Vagina (tissue), 2 donors: Measurements from ENCODE around the gene OR5H14.

Experiments used
- CTCF ChIP-seq, 3 experiments: fragments of 450-650 bp in 2 of 3; fragments of 200-600 bp in 1 of 3; sonication (generic) in 1 of 3; IDR thresholded peaks; one replicate each; pipeline ENCODE4 v1.5.1; 2017 to 2019; ENCODE audit warnings: antibody characterized with exemption in 3 of 3, mild to moderate bottlenecking in 2 of 3, moderate library complexity in 2 of 3
- POLR2A ChIP-seq, 2 donors: fragments of 450-650 bp; IDR thresholded peaks; one replicate each; pipeline ENCODE4 v1.6.1; 2017; ENCODE audit warnings: antibody characterized with exemption in 2 of 2, mild to moderate bottlenecking in 2 of 2, moderate library complexity in 2 of 2
- POLR2AphosphoS5 ChIP-seq, 2 donors: sonication (generic); formaldehyde crosslinking; IDR thresholded peaks; one replicate each; pipeline ENCODE4 v1.9.0; 2017; ENCODE audit warnings: antibody characterized with exemption in 2 of 2, mild to moderate bottlenecking in 2 of 2, low read depth in 1 of 2; ENCODE audit not compliant: insufficient read depth in 1 of 2

DNA sequence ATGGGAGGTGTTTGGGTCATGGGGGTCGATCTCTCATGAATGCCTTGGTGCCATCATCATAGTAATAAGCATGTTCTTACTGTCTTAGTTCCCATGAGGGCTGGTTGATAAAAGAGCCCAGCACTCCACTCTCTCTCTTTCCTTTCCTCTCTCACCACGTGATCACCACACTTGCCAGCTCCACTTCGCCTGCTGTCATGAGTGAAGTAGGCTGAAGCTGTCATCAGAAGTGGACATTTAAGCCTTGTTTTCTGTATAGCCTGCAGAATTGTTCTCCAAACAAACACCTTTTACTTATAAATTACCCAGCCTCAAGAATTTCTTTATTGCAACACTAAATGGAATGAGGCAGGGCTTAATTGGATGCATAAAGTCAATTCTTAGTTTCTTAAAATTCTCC, 10.6 kb upstream of the OR5H14 start:
- TF ChIP-seq POLR2A (IDR thresholded peaks at IDR 0.05) = no peak
- TF ChIP-seq CTCF (IDR thresholded peaks at IDR 0.05) = no peak
- no peak for TF ChIP-seq POLR2AphosphoS5 (IDR thresholded peaks at IDR 0.05; ENCODE audit: insufficient read depth in 1 of 2, low read depth in 1 of 2)
